MM.1S (cell line): ENCODE data around the gene NEU4.

Experiments
- DNase-seq: peaks from one replicate; pipeline ENCODE4 v3.0.0-alpha.2; 2015
- H2AFZ ChIP-seq: fragments of 300-600 bp; sonication (generic); 2 replicates; pipeline ENCODE4 v1.6.0; 2016; ENCODE audit warnings: antibody characterized with exemption, low read length
- H3F3A ChIP-seq: fragments of 300-600 bp; sonication (generic); 2 replicates; pipeline ENCODE4 v1.6.1; 2016; ENCODE audit warnings: mild to moderate bottlenecking, antibody characterized with exemption, low read length, moderate library complexity, mixed read lengths; ENCODE audit not compliant: insufficient read depth
- H3K27ac ChIP-seq: fragments of 300-600 bp; sonication (generic); 2 replicates; pipeline ENCODE4 v1.5.1; 2016; ENCODE audit warnings: mild to moderate bottlenecking, low read length
- H3K27me3 ChIP-seq: fragments of 300-600 bp; sonication (generic); replicated peaks from 2 replicates; pipeline ENCODE4 v1.6.0; 2016; ENCODE audit warnings: low read length; ENCODE audit not compliant: insufficient read depth
- H3K36me3 ChIP-seq: fragments of 300-600 bp; sonication (generic); replicated peaks from 2 replicates; pipeline ENCODE4 v1.6.1; 2016; ENCODE audit warnings: mild to moderate bottlenecking, low read length, mixed read lengths; ENCODE audit not compliant: insufficient read depth
- H3K4me1 ChIP-seq: fragments of 300-600 bp; sonication (generic); 2 replicates; pipeline ENCODE4 v1.6.1; 2016; ENCODE audit warnings: low read length, mixed read lengths
- H3K4me2 ChIP-seq: fragments of 300-600 bp; sonication (generic); 2 replicates; pipeline ENCODE4 v1.6.0; 2016; ENCODE audit warnings: low read depth, low read length
- H3K4me3 ChIP-seq: fragments of 300-600 bp; sonication (generic); 2 replicates; pipeline ENCODE4 v1.5.1; 2016; ENCODE audit warnings: low read length, mixed read lengths
- H3K79me2 ChIP-seq: fragments of 300-600 bp; sonication (generic); 2 replicates; pipeline ENCODE4 v1.6.1; 2016; ENCODE audit warnings: mixed run types, low read length, mixed read lengths
- H3K9ac ChIP-seq: fragments of 300-600 bp; sonication (generic); 2 replicates; pipeline ENCODE4 v1.6.1; 2016; ENCODE audit warnings: low read length, mixed read lengths
- H3K9me2 ChIP-seq: fragments of 300-600 bp; sonication (generic); replicated peaks from 2 replicates; pipeline ENCODE4 v1.6.1; 2016; ENCODE audit warnings: mild to moderate bottlenecking, low read length, mixed read lengths; ENCODE audit not compliant: insufficient read depth
- H3K9me3 ChIP-seq: fragments of 300-600 bp; sonication (generic); replicated peaks from 2 replicates; pipeline ENCODE4 v1.6.1; 2016; ENCODE audit warnings: mild to moderate bottlenecking, low read length, mixed read lengths; ENCODE audit not compliant: insufficient read depth
- H4K20me1 ChIP-seq: fragments of 300-600 bp; sonication (generic); 2 replicates; pipeline ENCODE4 v1.6.1; 2016; ENCODE audit warnings: mild to moderate bottlenecking, low read length, moderate library complexity, mixed read lengths; ENCODE audit not compliant: insufficient read depth
- EZH2 ChIP-seq: fragments of 300-600 bp; sonication (generic); optimal IDR thresholded peaks from 2 replicates; pipeline ENCODE3; 2017; ENCODE audit warnings: low read depth, mild to moderate bottlenecking, antibody characterized with exemption, low read length, mixed read lengths
- EZH2phosphoT487 ChIP-seq: fragments of 300-600 bp; sonication (generic); IDR thresholded peaks from 2 replicates; pipeline ENCODE4 v1.6.1; 2018; ENCODE audit warnings: antibody characterized with exemption, low read length
- TF ChIP-seq, protein P1 (sequence below): fragments of 300-600 bp; sonication (generic); IDR thresholded peaks from 2 replicates; pipeline ENCODE4 v1.5.1; 2016; ENCODE audit warnings: antibody characterized with exemption, low read length, mixed read lengths

The NEU4 gene

GRCh38 chr2:241769819-241770184 lies 39.2 kb upstream of the NEU4 start:
- H3K4me1 ChIP-seq: peaks cover 5% of the 10 kb centered on the region; the same call in 1 of the 2 replicates
- no peaks in the 10 kb centered on the region for H3K9me2 ChIP-seq
- H3K36me3 ChIP-seq: no peaks in the 10 kb centered on the region
- H3F3A ChIP-seq: no peaks in the 10 kb centered on the region; the same call in 1 of the 2 replicates
- no peak overlapping the region for H3K4me2 ChIP-seq
- H2AFZ ChIP-seq: no peak overlapping the region
- no peaks in the 10 kb centered on the region for H3K79me2 ChIP-seq
- H3K27ac ChIP-seq: no peak overlapping the region
- H4K20me1 ChIP-seq: no peaks in the 10 kb centered on the region
- no peaks in the 10 kb centered on the region for H3K9me3 ChIP-seq
- no peak for DNase-seq
- H3K4me3 ChIP-seq: no peak overlapping the region
- no peak overlapping the region for H3K9ac ChIP-seq
- H3K27me3 ChIP-seq: peaks cover 10% of the 10 kb centered on the region; the same call in 1 of the 2 replicates
- TF ChIP-seq, protein P1, sequence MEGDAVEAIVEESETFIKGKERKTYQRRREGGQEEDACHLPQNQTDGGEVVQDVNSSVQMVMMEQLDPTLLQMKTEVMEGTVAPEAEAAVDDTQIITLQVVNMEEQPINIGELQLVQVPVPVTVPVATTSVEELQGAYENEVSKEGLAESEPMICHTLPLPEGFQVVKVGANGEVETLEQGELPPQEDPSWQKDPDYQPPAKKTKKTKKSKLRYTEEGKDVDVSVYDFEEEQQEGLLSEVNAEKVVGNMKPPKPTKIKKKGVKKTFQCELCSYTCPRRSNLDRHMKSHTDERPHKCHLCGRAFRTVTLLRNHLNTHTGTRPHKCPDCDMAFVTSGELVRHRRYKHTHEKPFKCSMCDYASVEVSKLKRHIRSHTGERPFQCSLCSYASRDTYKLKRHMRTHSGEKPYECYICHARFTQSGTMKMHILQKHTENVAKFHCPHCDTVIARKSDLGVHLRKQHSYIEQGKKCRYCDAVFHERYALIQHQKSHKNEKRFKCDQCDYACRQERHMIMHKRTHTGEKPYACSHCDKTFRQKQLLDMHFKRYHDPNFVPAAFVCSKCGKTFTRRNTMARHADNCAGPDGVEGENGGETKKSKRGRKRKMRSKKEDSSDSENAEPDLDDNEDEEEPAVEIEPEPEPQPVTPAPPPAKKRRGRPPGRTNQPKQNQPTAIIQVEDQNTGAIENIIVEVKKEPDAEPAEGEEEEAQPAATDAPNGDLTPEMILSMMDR: no peak
- no peak for TF ChIP-seq EZH2
- no peak for TF ChIP-seq EZH2phosphoT487

GRCh38 chr2:241770185-241770935 lies 38.6 kb upstream of the NEU4 start:
- Histone ChIP-seq H3K4me3 (no peak overlapping the region), H4K20me1 (no peaks in the 10 kb centered on the region), H2AFZ (no peak overlapping the region), H3K9me2 (no peaks in the 10 kb centered on the region), H3K9ac (no peak overlapping the region), H3K9me3 (no peaks in the 10 kb centered on the region), H3K79me2 (no peaks in the 10 kb centered on the region), H3K27ac (no peak overlapping the region), H3F3A (no peaks in the 10 kb centered on the region; the same call in 1 of the 2 replicates), H3K27me3 (peaks cover 15% of the 10 kb centered on the region), H3K4me1 (peaks cover 5% of the 10 kb centered on the region; the same call in 1 of the 2 replicates), H3K36me3 (no peaks in the 10 kb centered on the region), H3K4me2 (no peak overlapping the region)
- TF ChIP-seq EZH2phosphoT487: no peak
- TF ChIP-seq EZH2: no peak
- TF ChIP-seq, protein P1: no peak
- DNase-seq: no peak

DNA sequence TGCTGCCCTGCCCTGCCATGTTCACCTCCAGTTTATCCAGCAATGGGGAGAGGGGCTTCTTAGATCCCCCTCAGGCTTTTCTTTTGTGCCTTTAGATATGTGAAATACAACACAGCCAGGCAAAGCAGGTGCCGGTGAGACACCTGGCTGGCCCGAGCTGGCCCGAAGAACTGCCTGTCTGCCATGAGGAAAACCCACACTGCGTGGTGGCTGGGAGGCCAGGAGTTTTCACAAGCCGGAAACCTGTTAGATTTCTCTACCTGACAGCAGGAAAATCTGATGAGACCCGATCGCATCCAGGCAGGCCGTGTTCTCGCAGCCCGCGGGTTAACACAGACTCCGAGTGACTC lies 38.1 kb upstream of the NEU4 start:
- Histone ChIP-seq H3K9me3 (no peaks in the 10 kb centered on the region), H3K79me2 (no peaks in the 10 kb centered on the region), H3K36me3 (no peaks in the 10 kb centered on the region), H3K4me2 (no peak overlapping the region), H3F3A (no peaks in the 10 kb centered on the region; the same call in 1 of the 2 replicates), H4K20me1 (no peaks in the 10 kb centered on the region), H2AFZ (no peak overlapping the region), H3K4me3 (no peak overlapping the region), H3K27me3 (peaks cover 21% of the 10 kb centered on the region), H3K4me1 (peaks cover 5% of the 10 kb centered on the region; the same call in 1 of the 2 replicates), H3K9me2 (no peaks in the 10 kb centered on the region), H3K27ac (no peak overlapping the region), H3K9ac (no peak overlapping the region)
- no peak for DNase-seq
- no peak for TF ChIP-seq EZH2phosphoT487
- TF ChIP-seq EZH2: no peak
- TF ChIP-seq, protein P1: no peak
